Spinal cord (tissue), 10 donors: ENCODE results near the gene FERMT3. TPM values are rescaled to one million over a fixed set of nuclear protein-coding genes. Genes with fewer than 3 reads are reported as not detected.

ENCODE experiments used
- DNase-seq, 6 donors: peaks; one replicate each; pipeline versions ENCODE4 v3.0.0 to v3.0.0-alpha.2; 2013 to 2015; ENCODE audit warnings: low spot score in 6 of 6, low read depth in 4 of 6
- H3K27ac ChIP-seq: one replicate; pipeline ENCODE4 v1.5.1; 2013; ENCODE audit warnings: low read depth, low read length, control low read depth
- H3K27me3 ChIP-seq: one replicate; pipeline ENCODE4 v1.6.1; 2013; ENCODE audit warnings: low read length; ENCODE audit not compliant: control insufficient read depth, insufficient read depth
- H3K36me3 ChIP-seq: one replicate; pipeline ENCODE4 v1.6.1; 2013; ENCODE audit warnings: low read length; ENCODE audit not compliant: control insufficient read depth, insufficient read depth
- H3K4me1 ChIP-seq: one replicate; pipeline ENCODE4 v1.6.1; 2013; ENCODE audit warnings: low read length; ENCODE audit not compliant: control insufficient read depth, insufficient read depth
- H3K4me3 ChIP-seq: one replicate; pipeline ENCODE4 v1.5.1; 2013; ENCODE audit warnings: low read depth, low read length, control low read depth
- H3K9me3 ChIP-seq: one replicate; pipeline ENCODE4 v1.6.1; 2013; ENCODE audit warnings: low read length; ENCODE audit not compliant: control insufficient read depth, insufficient read depth
- WGBS: methylation state at CpG from one replicate; pipeline ENCODE4 v1.1.5; 2013; ENCODE audit warnings: missing lambda C conversion rate; ENCODE audit not compliant: insufficient coverage; 5-methylcytosine and 5-hydroxymethylcytosine counted together
- polyA plus RNA-seq, 2 donors: library from polyadenylated mRNA; unstranded; fragments of 120-200 nt; gene quantifications; one replicate each; pipeline ENCODE4 v1.2.1, GENCODE V29; 2013; ENCODE audit not compliant: insufficient read length in 2 of 2
- total RNA-seq, 2 donors: library from RNA; depleted of rRNA in 1 of 2; stranded (reverse); fragments of 120-200 nt in 1 of 2; fragments of >200 nt in 1 of 2; gene quantifications; one replicate each; pipeline versions ENCODE4 v1.2.3 to v1.2.4, GENCODE V29; 2013 to 2014
- donor health status: healthy.

Gene FERMT3
- total and polyA plus RNA-seq, 4 donors, result 5.1 to 8.2 (median 5.9) TPM

DNA sequence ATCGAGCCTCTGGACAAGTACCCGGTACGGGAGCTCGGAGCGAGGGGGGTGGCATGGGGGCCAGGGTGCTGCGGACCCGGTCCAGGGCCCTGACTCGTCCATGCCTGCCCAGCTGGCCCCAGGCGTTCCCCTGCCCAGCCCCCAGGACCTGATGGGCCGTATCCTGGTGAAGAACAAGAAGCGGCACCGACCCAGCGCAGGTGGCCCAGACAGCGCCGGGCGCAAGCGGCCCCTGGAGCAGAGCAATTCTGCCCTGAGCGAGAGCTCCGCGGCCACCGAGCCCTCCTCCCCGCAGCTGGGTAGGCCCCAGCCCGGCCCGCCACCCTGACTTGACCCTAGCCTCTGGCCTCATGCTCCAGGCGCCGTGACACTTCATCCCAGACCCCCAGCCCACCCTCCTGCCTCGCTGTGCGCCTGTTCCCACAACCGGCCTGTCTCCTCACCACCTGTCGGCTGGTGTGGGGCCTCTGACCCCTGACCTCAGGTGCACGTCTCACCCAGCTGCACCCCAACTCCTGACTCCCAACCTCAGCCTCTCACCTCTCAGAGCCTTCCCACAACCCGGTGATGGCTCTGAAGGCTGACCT is 52.5 kb downstream of the FERMT3 start:
- 95% methylated on average over 32 of the region's 32 CpGs for WGBS
- Histone ChIP-seq H3K4me1 (peaks cover 7% of the 10 kb centered on the region), H3K9me3 (no peaks in the 10 kb centered on the region), H3K4me3 (no peak overlapping the region), H3K27me3 (no peaks in the 10 kb centered on the region), H3K27ac (no peak overlapping the region), H3K36me3 (peaks cover 87% of the 10 kb centered on the region)
- no peak for DNase-seq

DNA sequence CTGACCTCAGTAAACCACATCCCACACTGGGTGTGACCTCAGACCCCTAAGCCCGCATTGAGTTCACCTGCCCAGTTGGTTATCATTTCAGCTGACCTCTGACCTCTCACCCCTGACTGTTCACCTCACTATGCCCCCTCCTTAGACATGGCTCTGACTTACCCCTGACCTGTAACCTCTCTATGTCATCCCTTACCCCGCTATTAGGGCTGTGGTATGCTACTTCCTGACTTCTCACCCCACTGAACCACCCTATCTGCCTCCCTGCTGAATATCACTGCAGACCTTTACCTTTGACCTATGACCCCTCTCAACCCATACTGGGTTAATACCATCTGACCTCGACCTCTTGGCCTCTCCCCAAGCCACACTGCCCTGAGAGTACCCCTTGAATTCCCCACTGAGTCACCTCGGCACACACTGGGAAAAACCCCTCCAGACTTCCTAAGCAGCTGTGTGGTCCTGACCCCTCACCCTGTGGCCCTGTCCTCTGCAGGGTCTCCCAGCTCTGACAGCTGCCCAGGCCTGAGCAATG is 53.1 kb downstream of the FERMT3 start:
- Histone ChIP-seq H3K4me3 (no peak overlapping the region), H3K27ac (no peak overlapping the region), H3K4me1 (peaks cover 8% of the 10 kb centered on the region), H3K36me3 (peaks cover 88% of the 10 kb centered on the region), H3K27me3 (no peaks in the 10 kb centered on the region), H3K9me3 (no peaks in the 10 kb centered on the region)
- DNase-seq, result no peak
- 91% methylated on average over 3 of the region's 4 CpGs for WGBS

DNA sequence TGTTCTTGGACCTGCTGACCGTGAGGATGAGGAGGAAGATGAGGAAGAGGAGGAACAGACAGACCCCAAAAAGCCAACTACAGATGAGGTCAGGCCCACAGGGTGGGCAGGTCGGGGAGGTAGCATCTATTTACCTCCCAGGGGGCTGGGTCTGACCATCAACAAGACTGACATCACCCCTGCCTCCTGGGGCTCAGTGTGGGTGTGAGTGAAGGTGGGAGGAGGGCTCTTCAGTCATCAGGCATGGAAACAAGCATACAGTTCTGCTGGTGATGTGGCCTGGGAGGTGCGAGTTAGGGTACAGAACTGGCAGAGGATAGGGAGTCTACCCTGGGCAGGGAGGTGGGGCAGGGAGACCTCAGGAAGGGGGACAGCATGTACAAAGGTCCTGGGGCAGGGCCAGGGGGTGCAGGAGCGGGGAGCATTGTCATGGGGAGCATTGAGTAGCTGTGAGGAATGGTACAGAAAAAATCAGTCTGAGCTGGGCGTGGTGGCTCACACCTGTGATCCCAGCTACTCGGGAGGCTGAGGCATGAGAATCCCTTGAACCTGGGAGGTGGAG is 53.7 kb downstream of the FERMT3 start:
- 100% methylated on average over 3 of the region's 6 CpGs for WGBS
- Histone ChIP-seq H3K9me3 (no peaks in the 10 kb centered on the region), H3K4me3 (no peak overlapping the region), H3K27ac (no peak overlapping the region), H3K4me1 (peaks cover 9% of the 10 kb centered on the region), H3K27me3 (no peaks in the 10 kb centered on the region), H3K36me3 (peaks cover 87% of the 10 kb centered on the region)
- no peak for DNase-seq

DNA sequence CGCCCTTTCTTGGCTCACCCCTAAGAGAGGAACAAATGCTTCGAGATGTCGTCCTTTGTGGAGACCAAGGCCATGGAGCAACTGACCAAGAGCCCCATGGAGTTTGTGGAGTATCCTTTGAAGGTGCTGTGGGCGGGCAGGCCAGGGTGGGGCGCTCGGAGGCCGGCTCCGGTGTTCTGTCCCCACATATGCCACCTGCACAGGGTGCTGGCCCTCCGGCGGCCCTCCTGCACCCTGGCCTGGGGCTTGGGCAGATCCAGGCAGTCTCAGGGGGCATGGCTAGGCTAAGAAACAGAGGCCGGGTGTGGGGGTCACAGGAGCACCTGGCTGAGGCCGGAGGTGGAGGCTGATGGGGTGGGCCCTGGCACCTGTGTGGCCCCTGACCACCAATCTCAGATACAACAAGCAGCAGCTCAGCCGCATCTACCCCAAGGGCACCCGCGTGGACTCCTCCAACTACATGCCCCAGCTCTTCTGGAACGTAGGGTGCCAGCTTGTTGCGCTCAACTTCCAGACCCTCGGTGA is 55.1 kb downstream of the FERMT3 start:
- Histone ChIP-seq H3K4me1 (peaks cover 9% of the 10 kb centered on the region), H3K27me3 (no peaks in the 10 kb centered on the region), H3K4me3 (no peak overlapping the region), H3K27ac (no peak overlapping the region), H3K36me3 (peaks cover 87% of the 10 kb centered on the region), H3K9me3 (no peaks in the 10 kb centered on the region)
- 92% methylated on average over 16 of the region's 18 CpGs for WGBS
- no peak for DNase-seq

DNA sequence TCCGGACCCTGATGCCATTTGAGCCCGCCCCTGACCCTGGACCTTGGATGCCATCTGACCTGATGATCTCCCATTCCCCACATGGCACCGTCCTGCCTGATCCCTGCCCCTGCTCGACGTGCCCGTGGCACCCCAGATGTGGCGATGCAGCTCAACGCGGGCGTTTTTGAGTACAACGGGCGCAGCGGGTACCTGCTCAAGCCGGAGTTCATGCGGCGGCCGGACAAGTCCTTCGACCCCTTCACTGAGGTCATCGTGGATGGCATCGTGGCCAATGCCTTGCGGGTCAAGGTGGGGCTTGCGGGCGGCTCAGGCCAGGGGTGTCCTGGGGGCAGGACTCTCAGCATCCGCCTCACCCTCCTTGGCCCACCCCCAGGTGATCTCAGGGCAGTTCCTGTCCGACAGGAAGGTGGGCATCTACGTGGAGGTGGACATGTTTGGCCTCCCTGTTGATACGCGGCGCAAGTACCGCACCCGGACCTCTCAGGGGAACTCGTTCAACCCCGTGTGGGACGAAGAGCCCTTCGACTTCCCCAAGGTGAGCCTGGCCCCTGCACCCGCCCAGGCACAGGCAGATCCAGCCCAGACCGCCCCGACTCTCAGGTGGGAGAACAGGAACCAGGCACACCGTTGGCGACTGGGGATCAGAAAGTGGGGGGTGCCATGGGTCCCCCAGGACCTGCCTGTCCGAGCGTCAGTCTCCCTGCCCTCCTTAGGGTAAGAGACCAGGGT is 55.9 kb downstream of the FERMT3 start:
- no peaks in the 10 kb centered on the region for H3K9me3 ChIP-seq
- no peaks in the 10 kb centered on the region for H3K27me3 ChIP-seq
- WGBS, result 97% methylated on average over 42 of the region's 42 CpGs
- H3K27ac ChIP-seq, result no peak overlapping the region
- no peak for DNase-seq
- H3K4me1 ChIP-seq, result peaks cover 9% of the 10 kb centered on the region
- no peak overlapping the region for H3K4me3 ChIP-seq
- peaks cover 87% of the 10 kb centered on the region for H3K36me3 ChIP-seq

DNA sequence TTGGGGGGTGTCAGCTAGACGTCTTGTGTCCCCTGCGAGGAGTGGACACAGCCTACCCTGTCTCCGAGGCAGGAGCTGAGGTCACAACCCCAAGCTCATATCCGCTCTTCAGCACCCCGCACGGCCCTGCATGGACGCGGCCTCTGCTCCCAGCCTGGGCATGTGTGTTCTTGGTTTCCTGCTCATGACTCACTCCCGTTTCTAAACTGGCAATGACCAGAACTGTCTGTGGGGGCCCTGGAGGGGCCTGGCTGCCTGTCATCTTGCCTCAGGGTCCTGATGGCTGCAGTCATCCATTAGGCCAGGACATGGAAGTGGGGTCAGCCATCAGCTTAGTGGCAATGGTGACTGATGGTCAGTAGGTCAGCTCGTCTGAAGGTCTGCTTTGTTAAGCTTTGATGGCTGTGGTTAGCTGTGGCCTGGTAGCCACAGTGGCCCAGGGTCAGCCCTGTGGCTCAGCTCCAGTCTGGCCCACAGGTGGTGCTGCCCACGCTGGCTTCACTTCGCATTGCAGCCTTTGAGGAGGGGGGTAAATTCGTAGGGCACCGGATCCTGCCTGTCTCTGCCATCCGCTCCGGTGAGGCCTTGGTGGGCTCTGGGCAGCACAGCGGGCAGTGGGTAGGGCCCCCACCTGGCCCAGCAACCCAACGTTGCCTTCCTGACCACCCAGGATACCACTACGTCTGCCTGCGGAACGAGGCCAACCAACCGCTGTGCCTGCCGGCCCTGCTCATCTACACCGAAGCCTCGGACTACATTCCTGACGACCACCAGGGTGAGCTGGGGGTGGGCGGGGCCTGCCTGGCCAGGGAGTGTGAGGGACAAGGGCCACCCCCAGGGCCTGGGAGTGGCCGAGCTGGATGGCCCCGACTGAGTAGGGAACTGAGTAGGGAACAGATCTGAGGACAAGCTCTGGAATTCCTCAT is 56.8 kb downstream of the FERMT3 start:
- DNase-seq, result no peak
- Histone ChIP-seq H3K27ac (no peak overlapping the region), H3K27me3 (no peaks in the 10 kb centered on the region), H3K36me3 (peaks cover 88% of the 10 kb centered on the region), H3K9me3 (no peaks in the 10 kb centered on the region), H3K4me3 (no peak overlapping the region), H3K4me1 (peaks cover 14% of the 10 kb centered on the region)
- 75% methylated on average over 28 of the region's 29 CpGs for WGBS

DNA sequence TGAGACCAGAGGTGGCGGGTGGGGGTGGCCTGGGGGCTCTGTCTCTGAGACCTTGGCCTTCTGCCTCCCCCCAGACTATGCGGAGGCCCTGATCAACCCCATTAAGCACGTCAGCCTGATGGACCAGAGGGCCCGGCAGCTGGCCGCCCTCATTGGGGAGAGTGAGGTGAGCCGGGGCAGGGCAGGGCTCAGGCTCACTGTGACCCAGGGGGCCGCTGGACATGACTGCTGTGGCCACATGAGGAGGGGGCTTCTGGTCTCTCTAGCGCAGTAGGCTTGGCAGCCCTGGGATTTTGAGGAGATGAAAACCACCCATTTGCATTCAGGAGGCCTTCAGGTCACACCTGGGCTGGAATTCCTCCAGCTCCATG is 57.4 kb downstream of the FERMT3 start:
- no peaks in the 10 kb centered on the region for H3K27me3 ChIP-seq
- H3K4me1 ChIP-seq, result peaks cover 20% of the 10 kb centered on the region
- no peak overlapping the region for H3K27ac ChIP-seq
- no peak overlapping the region for H3K4me3 ChIP-seq
- peaks cover 85% of the 10 kb centered on the region for H3K36me3 ChIP-seq
- no peak for DNase-seq
- WGBS, result 79% methylated on average over 7 of the region's 8 CpGs
- H3K9me3 ChIP-seq, result no peaks in the 10 kb centered on the region

DNA sequence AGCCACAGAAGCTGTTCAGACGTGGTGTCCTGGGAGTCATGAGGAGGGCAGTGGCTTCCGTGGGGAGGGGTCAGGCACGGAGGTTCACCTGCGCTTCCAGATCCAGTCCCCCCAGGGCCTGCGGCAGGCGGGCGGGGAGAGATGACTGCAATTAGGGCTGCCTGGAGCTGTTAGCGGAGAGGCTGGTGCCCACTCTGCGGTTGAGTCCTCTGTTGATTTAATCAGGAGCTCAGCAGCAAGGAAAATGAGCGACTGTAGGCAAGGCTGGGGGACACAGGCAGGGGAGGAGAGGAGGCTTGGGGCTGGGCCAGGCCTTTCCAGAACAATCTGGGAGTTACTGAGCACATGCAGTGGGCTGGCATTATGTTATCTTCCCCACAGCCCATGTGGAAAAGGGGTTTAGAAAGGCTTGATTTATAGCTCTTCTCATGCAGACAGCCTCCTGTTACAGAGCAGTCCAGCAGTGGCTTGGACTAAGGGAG is 57.9 kb downstream of the FERMT3 start:
- WGBS, result 69% methylated on average over 10 of the region's 10 CpGs
- Histone ChIP-seq H3K27me3 (no peaks in the 10 kb centered on the region), H3K4me3 (no peak overlapping the region), H3K4me1 (peaks cover 24% of the 10 kb centered on the region), H3K9me3 (no peaks in the 10 kb centered on the region), H3K27ac (no peak overlapping the region), H3K36me3 (peaks cover 80% of the 10 kb centered on the region)
- no peak for DNase-seq
